A673 (cell line): ENCODE measurements around the gene SPATA6L. TPM values are rescaled to one million over a fixed set of nuclear protein-coding genes. Genes with fewer than 3 reads are reported as not detected.

ENCODE experiments used
- BruUV-seq: library from RNA; stranded (reverse); fragments of 400-500 nt; replicated peaks from 2 replicates; lab custom pipeline; 2021; lab: Mats Ljungman, UMichigan
- CTCF ChIA-PET: fragments of 300-600 bp; sonication (Branson Sonifier 250); formaldehyde crosslinking; loops from one replicate; lab custom pipeline; 2022; ENCODE audit warnings: antibody characterized with exemption; lab: Charles Lee
- POLR2A ChIA-PET: fragments of 300-600 bp; sonication (Branson Sonifier 250); formaldehyde crosslinking; loops from one replicate; lab custom pipeline; 2022; ENCODE audit warnings: antibody characterized with exemption; ENCODE audit not compliant: low non-redundant PET; lab: Charles Lee
- DNase-seq: peaks from one replicate; pipeline ENCODE4 v3.0.0-alpha.2; 2015; ENCODE audit warnings: low spot score
- H3K27ac ChIP-seq: fragments of 200-600 bp; sonication (generic); 2 replicates; pipeline ENCODE4 v1.5.1; 2016; ENCODE audit warnings: mixed run types, low read depth, mild to moderate bottlenecking, mixed read lengths, antibody characterized with exemption, low read length; ENCODE audit not compliant: poor library complexity, severe bottlenecking
- H3K27me3 ChIP-seq: fragments of 200-600 bp; sonication (generic); replicated peaks from 2 replicates; pipeline ENCODE4 v1.6.1; 2017; ENCODE audit warnings: mixed run types, low read depth, mild to moderate bottlenecking, mixed read lengths, antibody characterized with exemption, low read length; ENCODE audit not compliant: insufficient read depth, poor library complexity
- H3K36me3 ChIP-seq: fragments of 200-600 bp; sonication (generic); 2 replicates; pipeline ENCODE4 v1.6.1; 2016; ENCODE audit warnings: mixed run types, mild to moderate bottlenecking, mixed read lengths, antibody characterized with exemption, low read length; ENCODE audit not compliant: insufficient read depth, poor library complexity, severe bottlenecking
- H3K4me1 ChIP-seq: fragments of 200-600 bp; sonication (generic); 2 replicates; pipeline ENCODE4 v1.6.1; 2017; ENCODE audit warnings: mixed run types, mild to moderate bottlenecking, mixed read lengths, antibody characterized with exemption, low read length; ENCODE audit not compliant: insufficient read depth, poor library complexity, severe bottlenecking
- H3K4me3 ChIP-seq: fragments of 200-600 bp; sonication (generic); 2 replicates; pipeline ENCODE4 v1.5.1; 2016; ENCODE audit warnings: low read depth, mixed run types, mild to moderate bottlenecking, mixed read lengths, low read length; ENCODE audit not compliant: poor library complexity, severe bottlenecking
- H3K9me3 ChIP-seq: fragments of 200-600 bp; sonication (generic); 2 replicates; pipeline ENCODE4 v1.6.1; 2016; ENCODE audit warnings: mixed run types, low read depth, mild to moderate bottlenecking, mixed read lengths, antibody characterized with exemption, low read length; ENCODE audit not compliant: poor library complexity, severe bottlenecking
- EZH2 ChIP-seq: fragments of 200-600 bp; sonication (generic); IDR thresholded peaks from 2 replicates; pipeline ENCODE4 v1.6.1; 2017; ENCODE audit warnings: borderline replicate concordance, low read depth, mild to moderate bottlenecking, mixed read lengths, antibody characterized with exemption, low read length; ENCODE audit not compliant: poor library complexity, severe bottlenecking
- intact Hi-C: fragments of 100-400 bp; cut with micrococcal nuclease; formaldehyde crosslinking; loops from one replicate; pipeline ENCODE4 v1.10.0; 2022; ENCODE audit not compliant: unreplicated experiment
- total RNA-seq: library from RNA; stranded (reverse); gene quantifications from 2 replicates; pipeline ENCODE4 v1.2.3, GENCODE V29; 2021
- TF ChIP-seq, protein P1 (sequence below): fragments of 300-800, 200-600 bp; sonication (generic); conservative IDR thresholded peaks from 2 replicates; pipeline ENCODE4 v1.5.1; 2017; ENCODE audit warnings: low read depth, mild to moderate bottlenecking, antibody characterized with exemption, low read length, moderate library complexity, mixed read lengths

The SPATA6L gene
- total RNA-seq, 1 experiment from 2014 or later: 21.2 TPM

DNA sequence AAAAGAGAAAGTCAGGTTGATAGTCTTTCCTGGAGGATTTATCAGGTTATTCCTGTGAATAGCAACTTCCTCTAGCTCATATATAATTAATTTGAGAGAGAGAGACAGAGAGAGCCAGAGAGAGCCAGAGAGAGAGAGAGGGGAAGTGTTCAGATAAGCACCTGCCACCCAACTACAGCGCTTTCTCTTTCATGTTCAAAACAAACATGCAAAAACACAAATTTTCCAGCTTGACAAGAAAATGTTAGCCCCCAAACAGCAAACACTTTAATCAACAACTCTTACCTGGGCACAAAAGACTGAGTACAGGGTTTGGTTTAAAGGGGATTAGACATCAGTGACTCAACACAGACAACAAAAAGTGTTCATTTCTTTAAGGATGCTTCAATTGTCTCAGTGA, 65.9 kb downstream of the SPATA6L start:
- TF ChIP-seq EZH2: no peak
- TF ChIP-seq, protein P1, sequence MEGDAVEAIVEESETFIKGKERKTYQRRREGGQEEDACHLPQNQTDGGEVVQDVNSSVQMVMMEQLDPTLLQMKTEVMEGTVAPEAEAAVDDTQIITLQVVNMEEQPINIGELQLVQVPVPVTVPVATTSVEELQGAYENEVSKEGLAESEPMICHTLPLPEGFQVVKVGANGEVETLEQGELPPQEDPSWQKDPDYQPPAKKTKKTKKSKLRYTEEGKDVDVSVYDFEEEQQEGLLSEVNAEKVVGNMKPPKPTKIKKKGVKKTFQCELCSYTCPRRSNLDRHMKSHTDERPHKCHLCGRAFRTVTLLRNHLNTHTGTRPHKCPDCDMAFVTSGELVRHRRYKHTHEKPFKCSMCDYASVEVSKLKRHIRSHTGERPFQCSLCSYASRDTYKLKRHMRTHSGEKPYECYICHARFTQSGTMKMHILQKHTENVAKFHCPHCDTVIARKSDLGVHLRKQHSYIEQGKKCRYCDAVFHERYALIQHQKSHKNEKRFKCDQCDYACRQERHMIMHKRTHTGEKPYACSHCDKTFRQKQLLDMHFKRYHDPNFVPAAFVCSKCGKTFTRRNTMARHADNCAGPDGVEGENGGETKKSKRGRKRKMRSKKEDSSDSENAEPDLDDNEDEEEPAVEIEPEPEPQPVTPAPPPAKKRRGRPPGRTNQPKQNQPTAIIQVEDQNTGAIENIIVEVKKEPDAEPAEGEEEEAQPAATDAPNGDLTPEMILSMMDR: no peak
- BruUV-seq: no TSS peak
- Histone ChIP-seq H3K4me1 (peaks cover 5% of the 10 kb centered on the region), H3K27ac (no peak overlapping the region), H3K27me3 (no peaks in the 10 kb centered on the region), H3K9me3 (no peaks in the 10 kb centered on the region), H3K36me3 (peaks cover 51% of the 10 kb centered on the region), H3K4me3 (no peak overlapping the region)
- ChIA-PET CTCF (no interaction called here), POLR2A (interaction anchor here (0.6 kb wide), 1 partner anchor 588 kb away, joined by 4 read pairs; no protein-coding TSS in a partner anchor)
- DNase-seq: no peak
- intact Hi-C loops: loop anchor here (10.0 kb wide), 1 partner anchor 144 kb away; the partner anchor contains the start of gene AK3

GRCh38 chr9:4596165-4596922, 69.9 kb downstream of the SPATA6L start:
- Histone ChIP-seq H3K36me3 (peaks cover 22% of the 10 kb centered on the region), H3K27me3 (no peaks in the 10 kb centered on the region), H3K27ac (no peak overlapping the region), H3K4me1 (peaks cover 5% of the 10 kb centered on the region), H3K9me3 (no peaks in the 10 kb centered on the region), H3K4me3 (no peak overlapping the region)
- DNase-seq: no peak
- no TSS peak for BruUV-seq
- TF ChIP-seq, protein P1: no peak
- no peak for TF ChIP-seq EZH2
- intact Hi-C loops: no loop called here
- CTCF ChIA-PET: no interaction called here
- POLR2A ChIA-PET: no interaction called here

DNA sequence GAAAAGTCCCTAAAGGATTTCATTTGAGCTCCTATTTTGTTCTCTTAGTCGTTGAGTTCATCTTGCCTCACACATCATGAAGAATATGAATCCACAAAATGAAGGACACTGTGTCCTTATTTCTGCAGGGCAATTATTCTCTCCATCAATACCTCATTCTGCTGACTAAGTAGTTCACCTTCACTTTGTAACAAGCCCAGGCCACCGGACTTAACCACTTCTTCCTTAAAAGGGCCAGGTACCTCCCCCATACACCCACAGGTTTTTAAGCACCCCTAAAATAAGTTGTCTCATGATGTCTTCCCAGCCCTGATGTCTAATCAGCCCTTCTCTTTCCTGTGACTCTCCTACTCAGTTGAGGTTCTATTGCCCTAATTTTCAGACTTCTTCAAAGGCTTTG, 71.3 kb downstream of the SPATA6L start:
- peaks cover 5% of the 10 kb centered on the region for H3K4me1 ChIP-seq
- no peaks in the 10 kb centered on the region for H3K27me3 ChIP-seq
- no TSS peak for BruUV-seq
- H3K4me3 ChIP-seq: no peak overlapping the region
- H3K27ac ChIP-seq: no peak overlapping the region
- TF ChIP-seq, protein P1: no peak
- no peak for TF ChIP-seq EZH2
- ChIA-PET POLR2A (no interaction called here), CTCF (interaction anchor here (0.5 kb wide), 1 partner anchor 1009 kb away, joined by 3 read pairs; no protein-coding TSS in a partner anchor)
- no peaks in the 10 kb centered on the region for H3K9me3 ChIP-seq
- DNase-seq: no peak
- H3K36me3 ChIP-seq: peaks cover 15% of the 10 kb centered on the region
- intact Hi-C loops: no loop called here
